Lower leg skin (tissue), 3 donors: ENCODE measurements around the gene GINS2.

Experiments used
- CTCF ChIP-seq, 3 donors: fragments of 450-650 bp; IDR thresholded peaks; one replicate each; pipeline ENCODE4 v1.5.1; 2016; ENCODE audit warnings: antibody characterized with exemption in 3 of 3, mild to moderate bottlenecking in 3 of 3, moderate library complexity in 2 of 3
- POLR2A ChIP-seq, 2 donors: fragments of 450-650 bp; IDR thresholded peaks; one replicate each; pipeline ENCODE4 v1.6.1; 2016 to 2017; ENCODE audit warnings: antibody characterized with exemption in 2 of 2, mild to moderate bottlenecking in 1 of 2, moderate library complexity in 1 of 2

GRCh38 chr16:85658504-85659326 is 30.0 kb downstream of the GINS2 start:
- TF ChIP-seq CTCF (IDR thresholded peaks at IDR 0.05) (no peak), POLR2A (IDR thresholded peaks at IDR 0.05) (no peak)
